B cell (primary cell): ENCODE measurements around the gene ANKS1A. TPM values are rescaled to one million over a fixed set of nuclear protein-coding genes. Genes with fewer than 3 reads are reported as not detected.

Experiments
- ATAC-seq: fragments of 200-7000 bp; cut with Tn5 transposase; one replicate; pipeline ENCODE4 v1.10.0; 2021; ENCODE audit warnings: low read depth, mild to moderate bottlenecking, moderate number of reproducible peaks, moderate library complexity
- CTCF ChIA-PET: fragments of 350-600 bp; sonication (Branson Sonifier 250); formaldehyde crosslinking; loops from one replicate; lab custom pipeline; 2021; ENCODE audit warnings: antibody characterized with exemption, inconsistent platforms; lab: Charles Lee
- POLR2A ChIA-PET: fragments of 350-600 bp; sonication (Branson Sonifier 250); formaldehyde crosslinking; loops from one replicate; lab custom pipeline; 2021; ENCODE audit warnings: antibody characterized with exemption; lab: Charles Lee
- DNase-seq: peaks from one replicate; pipeline ENCODE4 v3.0.0; 2013
- H2AFZ ChIP-seq: 2 replicates; pipeline ENCODE4 v1.6.1; 2012; ENCODE audit warnings: mild to moderate bottlenecking, low read depth, low read length; ENCODE audit not compliant: insufficient read depth, poor library complexity, severe bottlenecking
- H3K27ac ChIP-seq, 2 donors: 1 replicate in 1 of 2; 2 replicates in 1 of 2; pipeline ENCODE4 v1.5.1; 2012 to 2013; ENCODE audit warnings: low read length in 2 of 2, mild to moderate bottlenecking in 2 of 2, moderate library complexity in 1 of 2
- H3K27me3 ChIP-seq, 4 experiments: fragments of 200-600 bp in 1 of 4; sonication (generic) in 1 of 4; replicated peaks in 1 of 4; 1 replicate in 2 of 4; 2 replicates in 2 of 4; pipeline versions ENCODE4 v1.6.1 to v1.7.0; 2013 to 2016; ENCODE audit warnings: low read length in 3 of 4, mild to moderate bottlenecking in 2 of 4, mixed read lengths in 1 of 4, moderate library complexity in 1 of 4; ENCODE audit not compliant: insufficient read depth in 4 of 4, control insufficient read depth in 3 of 4; ENCODE audit errors: control extremely low read depth in 1 of 4
- H3K36me3 ChIP-seq, 2 experiments: replicated peaks in 1 of 2; 1 replicate in 1 of 2; 2 replicates in 1 of 2; pipeline versions ENCODE4 v1.6.1 to v1.7.1; 2013; ENCODE audit warnings: low read length in 1 of 2; ENCODE audit not compliant: insufficient read depth in 2 of 2, control insufficient read depth in 1 of 2; ENCODE audit errors: control extremely low read depth in 1 of 2, extremely low read depth in 1 of 2
- H3K4me1 ChIP-seq, 2 donors: fragments of 200-600 bp in 1 of 2; sonication (generic) in 1 of 2; 1 replicate in 1 of 2; 2 replicates in 1 of 2; pipeline versions ENCODE4 v1.5.1 to v1.6.1; 2013 to 2017; ENCODE audit warnings: low read length in 2 of 2; ENCODE audit not compliant: control insufficient read depth in 2 of 2, insufficient read depth in 2 of 2
- H3K4me2 ChIP-seq: replicated peaks from 2 replicates; pipeline ENCODE3; 2012; ENCODE audit warnings: mild to moderate bottlenecking, low read depth, low read length; ENCODE audit not compliant: poor library complexity, severe bottlenecking
- H3K4me3 ChIP-seq, 5 experiments: fragments of 200-600 bp in 1 of 5; sonication (generic) in 1 of 5; 1 replicate in 3 of 5; 2 replicates in 2 of 5; pipeline versions ENCODE4 v1.5.1 to v1.7.0; 2011 to 2016; ENCODE audit warnings: low read length in 4 of 5, mild to moderate bottlenecking in 4 of 5, low read depth in 2 of 5, control low read depth in 1 of 5, moderate library complexity in 1 of 5; ENCODE audit not compliant: insufficient read depth in 1 of 5; ENCODE audit errors: control extremely low read depth in 1 of 5, extremely low read depth in 1 of 5
- H3K79me2 ChIP-seq: fragments of 200-600 bp; sonication (generic); one replicate; pipeline ENCODE4 v1.6.0; 2016; ENCODE audit warnings: low read length; ENCODE audit not compliant: control insufficient read depth, insufficient read depth
- H3K9ac ChIP-seq: fragments of 200-600 bp; sonication (generic); 2 replicates; pipeline ENCODE4 v1.6.1; 2017; ENCODE audit warnings: mild to moderate bottlenecking, low read length, moderate library complexity
- H3K9me3 ChIP-seq, 3 donors: one replicate each; pipeline versions ENCODE4 v1.6.1 to v1.7.1; 2013; ENCODE audit warnings: low read length in 2 of 3; ENCODE audit not compliant: control insufficient read depth in 2 of 3, insufficient read depth in 1 of 3; ENCODE audit errors: control extremely low read depth in 1 of 3
- H4K20me1 ChIP-seq: 2 replicates; pipeline ENCODE4 v1.6.0; 2012; ENCODE audit warnings: mild to moderate bottlenecking, low read length; ENCODE audit not compliant: insufficient read depth, control insufficient read depth, poor library complexity, severe bottlenecking
- H3K27ac Mint-ChIP-seq: one replicate; pipeline ENCODE4 v1.8.0; 2021; ENCODE audit warnings: mixed read lengths
- H3K27me3 Mint-ChIP-seq: one replicate; pipeline ENCODE4 v1.8.0; 2021; ENCODE audit warnings: mixed read lengths
- H3K4me1 Mint-ChIP-seq: one replicate; pipeline ENCODE4 v1.8.0; 2021; ENCODE audit warnings: mixed read lengths
- H3K4me3 Mint-ChIP-seq: one replicate; pipeline ENCODE4 v1.8.0; 2021; ENCODE audit warnings: mixed read lengths
- H3K9me3 Mint-ChIP-seq: one replicate; pipeline ENCODE4 v1.8.0; 2022; ENCODE audit warnings: mixed read lengths; ENCODE audit not compliant: insufficient read depth
- EZH2 ChIP-seq: IDR thresholded peaks from 2 replicates; pipeline ENCODE4 v1.6.1; 2012; ENCODE audit warnings: borderline replicate concordance, low read depth, mild to moderate bottlenecking, moderate library complexity, low read length; ENCODE audit not compliant: insufficient read depth, poor library complexity, severe bottlenecking
- WGBS: methylation state at CpG from one replicate; pipeline ENCODE4 v1.1.5; 2013; ENCODE audit warnings: missing lambda C conversion rate; ENCODE audit not compliant: insufficient coverage; 5-methylcytosine and 5-hydroxymethylcytosine counted together
- intact Hi-C: fragments of 100-400 bp; cut with micrococcal nuclease; formaldehyde crosslinking; loops from one replicate; pipeline ENCODE4 v1.10.0; 2022
- polyA plus RNA-seq: library from polyadenylated mRNA; depleted of rRNA; stranded (reverse); fragments of >200 nt; gene quantifications from 2 replicates; pipeline ENCODE4 v1.2.3, GENCODE V29; 2012
- total RNA-seq, 2 donors: library from RNA; stranded (reverse); fragments of 120-200 nt in 1 of 2; gene quantifications; 1 replicate in 1 of 2; 2 replicates in 1 of 2; pipeline versions ENCODE4 v1.2.3 to v1.2.4, GENCODE V29; 2013 to 2022
- TF ChIP-seq, protein P1 (sequence below): fragments of 200-600 bp; IDR thresholded peaks from one replicate; pipeline ENCODE4 v1.8.0; 2022; ENCODE audit warnings: antibody characterized with exemption, mild to moderate bottlenecking

The ANKS1A gene
- total and polyA plus RNA-seq, 2 donors (not counting 1 experiment from before 2014, with no cell fraction given), result 3.4 to 19.7 TPM

DNA sequence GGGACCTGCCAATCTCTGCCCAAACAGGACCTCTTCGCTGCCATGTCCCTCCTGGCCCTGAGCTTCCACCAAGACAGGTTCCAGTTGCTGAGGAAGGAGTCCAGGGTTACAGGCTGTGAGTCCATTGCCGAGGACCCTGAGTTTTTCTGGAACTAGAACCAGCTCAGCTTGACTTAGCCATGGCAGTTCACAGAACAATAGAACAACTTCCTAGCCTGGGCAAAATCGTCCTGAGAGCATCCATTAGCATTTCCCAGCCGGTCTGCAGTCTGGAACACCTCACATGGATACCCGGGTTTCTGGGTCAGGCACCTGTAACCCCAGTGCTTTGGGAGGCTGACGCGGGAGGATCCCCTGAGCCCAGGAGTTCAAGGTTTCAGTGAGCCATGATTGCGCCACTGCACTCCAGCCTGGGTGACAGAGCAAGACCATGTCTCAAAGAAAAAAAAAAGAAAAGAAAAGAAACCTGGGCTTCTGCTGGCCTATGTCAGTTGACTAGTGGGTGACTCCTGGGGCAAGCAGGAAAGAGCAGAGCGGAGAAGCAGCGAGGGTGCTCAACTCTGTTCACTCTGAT is 161.8 kb downstream of the ANKS1A start:
- Histone ChIP-seq H3K27ac (no peak overlapping the region), H3K9me3 (no peaks in the 10 kb centered on the region), H3K4me1 (peaks cover 14 to 21% of the 10 kb centered on the region in 2 donors), H3K4me2 (no peak overlapping the region), H3K27me3 (no peaks in the 10 kb centered on the region), H3K79me2 (no peaks in the 10 kb centered on the region), H4K20me1 (no peaks in the 10 kb centered on the region), H2AFZ (no peak overlapping the region), H3K4me3 (no peak overlapping the region), H3K9ac (no peak overlapping the region), H3K36me3 (peaks cover 0 to 4% of the 10 kb centered on the region in 2 experiments)
- 96% methylated on average over 10 of the region's 10 CpGs for WGBS
- ATAC-seq (no peak), DNase-seq (no peak)
- POLR2A ChIA-PET, result no interaction called here
- Mint-ChIP-seq H3K4me1 (peaks cover 6% of the 10 kb centered on the region), H3K4me3 (no peak overlapping the region), H3K27me3 (no peaks in the 10 kb centered on the region), H3K27ac (no peak overlapping the region), H3K9me3 (no peaks in the 10 kb centered on the region)
- TF ChIP-seq, protein P1, sequence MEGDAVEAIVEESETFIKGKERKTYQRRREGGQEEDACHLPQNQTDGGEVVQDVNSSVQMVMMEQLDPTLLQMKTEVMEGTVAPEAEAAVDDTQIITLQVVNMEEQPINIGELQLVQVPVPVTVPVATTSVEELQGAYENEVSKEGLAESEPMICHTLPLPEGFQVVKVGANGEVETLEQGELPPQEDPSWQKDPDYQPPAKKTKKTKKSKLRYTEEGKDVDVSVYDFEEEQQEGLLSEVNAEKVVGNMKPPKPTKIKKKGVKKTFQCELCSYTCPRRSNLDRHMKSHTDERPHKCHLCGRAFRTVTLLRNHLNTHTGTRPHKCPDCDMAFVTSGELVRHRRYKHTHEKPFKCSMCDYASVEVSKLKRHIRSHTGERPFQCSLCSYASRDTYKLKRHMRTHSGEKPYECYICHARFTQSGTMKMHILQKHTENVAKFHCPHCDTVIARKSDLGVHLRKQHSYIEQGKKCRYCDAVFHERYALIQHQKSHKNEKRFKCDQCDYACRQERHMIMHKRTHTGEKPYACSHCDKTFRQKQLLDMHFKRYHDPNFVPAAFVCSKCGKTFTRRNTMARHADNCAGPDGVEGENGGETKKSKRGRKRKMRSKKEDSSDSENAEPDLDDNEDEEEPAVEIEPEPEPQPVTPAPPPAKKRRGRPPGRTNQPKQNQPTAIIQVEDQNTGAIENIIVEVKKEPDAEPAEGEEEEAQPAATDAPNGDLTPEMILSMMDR, result no peak
- TF ChIP-seq EZH2, result no peak
- intact Hi-C loops, result no loop called here
- CTCF ChIA-PET, result no interaction called here

DNA sequence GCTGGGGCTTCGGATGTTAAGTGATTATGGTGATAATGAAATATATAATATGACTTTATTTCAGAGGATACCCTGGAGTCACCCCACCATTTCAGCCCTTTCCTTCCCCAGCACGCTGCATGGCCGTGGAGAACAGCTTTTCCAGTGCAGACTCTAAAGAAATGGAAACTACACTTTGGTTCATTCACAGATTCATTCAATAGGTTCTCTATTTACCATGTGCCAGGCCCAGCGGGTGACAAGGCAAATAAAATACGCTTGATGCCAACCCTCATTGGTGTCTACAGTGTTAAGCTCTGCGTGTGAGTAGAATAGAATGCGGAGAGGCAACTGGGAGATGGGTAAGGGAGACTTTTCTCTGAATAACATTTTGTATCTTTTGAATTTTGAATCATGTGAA is 162.3 kb downstream of the ANKS1A start:
- Histone ChIP-seq H3K4me1 (peaks cover 14 to 21% of the 10 kb centered on the region in 2 donors), H4K20me1 (no peaks in the 10 kb centered on the region), H2AFZ (no peak overlapping the region), H3K4me2 (no peak overlapping the region), H3K9me3 (no peaks in the 10 kb centered on the region), H3K4me3 (no peak overlapping the region), H3K27ac (no peak overlapping the region), H3K9ac (no peak overlapping the region), H3K36me3 (peaks cover 0 to 4% of the 10 kb centered on the region in 2 experiments), H3K27me3 (no peaks in the 10 kb centered on the region), H3K79me2 (no peaks in the 10 kb centered on the region)
- H3K9me3 Mint-ChIP-seq, result no peaks in the 10 kb centered on the region
- POLR2A ChIA-PET, result no interaction called here
- CTCF ChIA-PET, result no interaction called here
- no peak overlapping the region for H3K27ac Mint-ChIP-seq
- no peak for TF ChIP-seq EZH2
- TF ChIP-seq, protein P1, result no peak
- ATAC-seq (no peak), DNase-seq (no peak)
- peaks cover 6% of the 10 kb centered on the region for H3K4me1 Mint-ChIP-seq
- WGBS, result 100% methylated on average over 5 of the region's 7 CpGs
- H3K27me3 Mint-ChIP-seq, result no peaks in the 10 kb centered on the region
- intact Hi-C loops, result no loop called here
- H3K4me3 Mint-ChIP-seq, result no peak overlapping the region
